MCF 10A (cell line): Measurements from ENCODE around the gene CDC42SE2. TPM values are rescaled to one million over a fixed set of nuclear protein-coding genes. Genes with fewer than 3 reads are reported as not detected.
"Not testable (repeated sequence)": the region's sequence is repeated elsewhere in the genome, so short reads cannot be mapped to it uniquely, and the experiment has no call there.

Experiments used
- BruUV-seq: library from RNA; stranded (reverse); fragments of 400-500 nt; replicated peaks from 2 replicates; lab custom pipeline; 2021; lab: Mats Ljungman, UMichigan
- CTCF ChIA-PET: fragments of 300-600 bp; sonication (Branson Sonifier 250); formaldehyde crosslinking; extraction: SDS; loops from one replicate; lab custom pipeline; 2021; ENCODE audit warnings: antibody characterized with exemption, inconsistent platforms; lab: Yijun Ruan, JAX
- POLR2A ChIA-PET: fragments of 300-600, 350-650 bp; sonication (Branson Sonifier 250); formaldehyde crosslinking; extraction: SDS; loops from one replicate; lab custom pipeline; 2020; ENCODE audit warnings: antibody characterized with exemption, inconsistent platforms; lab: Yijun Ruan, JAX
- DNase-seq: peaks from one replicate; pipeline ENCODE4 v3.0.0-alpha.2; 2018; ENCODE audit not compliant: unreplicated experiment
- H3K27ac Mint-ChIP-seq: one replicate; pipeline ENCODE4 v1.8.0; 2022; ENCODE audit warnings: mild to moderate bottlenecking, low read depth, mixed read lengths; ENCODE audit not compliant: unreplicated experiment
- H3K27me3 Mint-ChIP-seq: one replicate; pipeline ENCODE4 v1.8.0; 2022; ENCODE audit warnings: mixed read lengths; ENCODE audit not compliant: insufficient read depth, unreplicated experiment
- H3K36me3 Mint-ChIP-seq: one replicate; pipeline ENCODE4 v1.8.0; 2022; ENCODE audit warnings: mild to moderate bottlenecking, moderate library complexity, mixed read lengths; ENCODE audit not compliant: insufficient read depth, unreplicated experiment
- H3K4me1 Mint-ChIP-seq: one replicate; pipeline ENCODE4 v1.8.0; 2022; ENCODE audit warnings: mixed read lengths; ENCODE audit not compliant: insufficient read depth, unreplicated experiment
- H3K4me3 Mint-ChIP-seq: one replicate; pipeline ENCODE4 v1.8.0; 2022; ENCODE audit warnings: mild to moderate bottlenecking, moderate library complexity, mixed read lengths; ENCODE audit not compliant: unreplicated experiment
- H3K9me3 Mint-ChIP-seq: one replicate; pipeline ENCODE4 v1.8.0; 2022; ENCODE audit warnings: mixed read lengths; ENCODE audit not compliant: unreplicated experiment
- intact Hi-C: fragments of 100-400 bp; cut with micrococcal nuclease; formaldehyde crosslinking; loops from 2 replicates; pipeline ENCODE4 v1.14.1; 2022
- total RNA-seq: library from RNA; stranded (reverse); gene quantifications from 2 replicates; pipeline ENCODE4 v1.2.3, GENCODE V29; 2022
- TF ChIP-seq, protein P1 (sequence below): fragments of 200-600 bp; IDR thresholded peaks from one replicate; pipeline ENCODE4 v1.8.0; 2022; ENCODE audit warnings: antibody characterized with exemption, mild to moderate bottlenecking; ENCODE audit not compliant: unreplicated experiment

CDC42SE2 gene
- total RNA-seq, 1 experiment from 2014 or later: 71.0 TPM

DNA sequence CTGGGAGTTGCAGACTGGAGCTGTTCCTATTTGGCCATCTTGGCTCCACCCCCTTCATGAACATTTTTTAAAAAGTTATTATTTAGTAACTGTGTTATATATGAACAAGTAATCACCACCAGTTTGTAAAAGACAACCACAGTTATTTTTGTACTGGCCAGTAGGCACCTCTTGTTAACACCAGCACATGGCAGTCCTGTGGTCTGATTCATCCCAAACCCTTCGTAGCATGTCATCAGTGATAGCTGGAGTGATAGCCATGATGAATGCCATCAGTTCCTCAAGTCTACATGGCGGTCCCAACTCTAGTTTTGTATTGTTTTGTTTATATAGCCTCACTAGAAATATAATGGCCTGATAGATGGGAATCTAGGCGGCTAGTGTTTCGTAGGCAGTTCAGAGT lies 74.2 kb downstream of the CDC42SE2 start:
- no TSS peak for BruUV-seq
- intact Hi-C loops: no loop called here
- no peaks in the 10 kb centered on the region for H3K4me1 Mint-ChIP-seq
- H3K27ac Mint-ChIP-seq: no peak overlapping the region
- no peaks in the 10 kb centered on the region for H3K27me3 Mint-ChIP-seq
- CTCF ChIA-PET: no interaction called here
- POLR2A ChIA-PET: interaction anchor here (1.2 to 1.6 kb wide), 2 partner anchors 18 to 26 kb away, joined by 5 read pairs; no protein-coding TSS in a partner anchor
- TF ChIP-seq, protein P1, sequence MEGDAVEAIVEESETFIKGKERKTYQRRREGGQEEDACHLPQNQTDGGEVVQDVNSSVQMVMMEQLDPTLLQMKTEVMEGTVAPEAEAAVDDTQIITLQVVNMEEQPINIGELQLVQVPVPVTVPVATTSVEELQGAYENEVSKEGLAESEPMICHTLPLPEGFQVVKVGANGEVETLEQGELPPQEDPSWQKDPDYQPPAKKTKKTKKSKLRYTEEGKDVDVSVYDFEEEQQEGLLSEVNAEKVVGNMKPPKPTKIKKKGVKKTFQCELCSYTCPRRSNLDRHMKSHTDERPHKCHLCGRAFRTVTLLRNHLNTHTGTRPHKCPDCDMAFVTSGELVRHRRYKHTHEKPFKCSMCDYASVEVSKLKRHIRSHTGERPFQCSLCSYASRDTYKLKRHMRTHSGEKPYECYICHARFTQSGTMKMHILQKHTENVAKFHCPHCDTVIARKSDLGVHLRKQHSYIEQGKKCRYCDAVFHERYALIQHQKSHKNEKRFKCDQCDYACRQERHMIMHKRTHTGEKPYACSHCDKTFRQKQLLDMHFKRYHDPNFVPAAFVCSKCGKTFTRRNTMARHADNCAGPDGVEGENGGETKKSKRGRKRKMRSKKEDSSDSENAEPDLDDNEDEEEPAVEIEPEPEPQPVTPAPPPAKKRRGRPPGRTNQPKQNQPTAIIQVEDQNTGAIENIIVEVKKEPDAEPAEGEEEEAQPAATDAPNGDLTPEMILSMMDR: no peak
- no peak for DNase-seq
- no peak overlapping the region for H3K4me3 Mint-ChIP-seq
- peaks cover 52% of the 10 kb centered on the region for H3K36me3 Mint-ChIP-seq
- H3K9me3 Mint-ChIP-seq: peaks cover 11% of the 10 kb centered on the region

DNA sequence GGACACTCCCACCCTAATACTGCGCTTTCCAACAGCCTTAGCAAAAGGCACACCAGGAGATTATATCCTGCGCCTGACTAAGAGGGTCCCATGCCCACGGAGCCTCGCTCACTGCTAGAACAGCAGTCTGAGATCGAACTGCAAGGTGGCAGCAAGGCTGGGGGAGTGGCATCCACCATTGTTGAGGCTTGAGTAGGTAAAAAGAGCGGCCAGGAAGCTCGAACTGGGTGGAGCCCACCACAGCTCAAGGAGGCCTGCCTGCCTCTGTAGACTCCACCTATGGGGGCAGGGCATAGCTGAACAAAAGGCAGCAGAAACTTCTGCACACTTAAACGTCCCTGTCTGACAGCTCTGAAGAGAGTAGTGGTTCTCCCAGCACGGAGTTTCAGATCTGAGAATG lies 80.4 kb downstream of the CDC42SE2 start:
- H3K9me3 Mint-ChIP-seq: peaks cover 25% of the 10 kb centered on the region
- H3K4me1 Mint-ChIP-seq, intact Hi-C loops, H3K4me3 Mint-ChIP-seq, POLR2A ChIA-PET, CTCF ChIA-PET, DNase-seq, BruUV-seq, H3K27ac Mint-ChIP-seq, H3K27me3 Mint-ChIP-seq: not testable (repeated sequence)
- peaks cover 58% of the 10 kb centered on the region for H3K36me3 Mint-ChIP-seq

DNA sequence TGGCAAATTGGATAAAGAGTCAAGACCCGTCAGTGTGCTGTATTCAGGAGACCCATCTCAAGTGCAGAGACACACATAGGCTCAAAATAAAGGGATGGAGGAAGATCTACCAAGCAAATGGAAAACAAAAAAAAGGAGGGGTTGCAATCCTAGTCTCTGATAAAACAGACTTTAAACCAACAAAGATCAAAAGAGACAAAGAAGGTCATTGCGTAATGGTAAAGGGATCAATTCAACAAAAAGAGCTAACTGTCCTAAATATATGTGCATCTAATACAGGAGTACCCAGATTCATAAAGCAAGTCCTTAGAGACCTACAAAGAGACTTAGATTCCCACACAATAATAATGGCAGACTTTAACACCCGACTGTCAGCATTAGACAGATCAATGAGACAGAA lies 82.4 kb downstream of the CDC42SE2 start:
- intact Hi-C loops, H3K27me3 Mint-ChIP-seq, CTCF ChIA-PET, H3K4me3 Mint-ChIP-seq, POLR2A ChIA-PET, H3K27ac Mint-ChIP-seq, H3K4me1 Mint-ChIP-seq, DNase-seq, BruUV-seq: not testable (repeated sequence)
- Mint-ChIP-seq H3K36me3 (peaks cover 60% of the 10 kb centered on the region), H3K9me3 (peaks cover 25% of the 10 kb centered on the region)

DNA sequence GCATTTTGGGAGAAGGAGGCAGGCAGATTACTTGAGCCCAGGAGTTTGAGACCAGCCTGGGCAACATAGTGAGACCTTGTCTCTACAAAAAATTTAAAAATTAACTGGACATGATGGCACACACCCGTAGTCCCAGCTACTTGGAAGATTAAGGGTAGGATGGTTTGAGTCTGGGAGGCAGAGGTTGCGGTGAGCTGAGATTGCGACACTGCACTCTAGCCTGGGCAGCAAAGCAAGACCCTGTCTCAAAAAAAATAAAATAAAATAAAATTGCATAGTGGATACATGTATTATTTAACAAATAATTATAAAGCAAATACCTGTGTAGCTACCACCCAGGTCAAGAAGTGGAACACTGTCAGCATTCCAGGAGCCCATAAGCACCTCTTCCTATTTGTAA lies 90.1 kb downstream of the CDC42SE2 start:
- no peaks in the 10 kb centered on the region for H3K27me3 Mint-ChIP-seq
- BruUV-seq: no TSS peak
- peaks cover 33% of the 10 kb centered on the region for H3K4me1 Mint-ChIP-seq
- ChIA-PET POLR2A (interaction anchor here (0.6 kb wide), 1 partner anchor 190 kb away, joined by 3 read pairs; no protein-coding TSS in a partner anchor), CTCF (interaction anchor here (1.0 kb wide), 1 partner anchor 78 kb away, joined by 5 read pairs; no protein-coding TSS in a partner anchor)
- no peak for DNase-seq
- no peaks in the 10 kb centered on the region for H3K9me3 Mint-ChIP-seq
- TF ChIP-seq, protein P1: no peak
- no peak overlapping the region for H3K4me3 Mint-ChIP-seq
- no peak overlapping the region for H3K27ac Mint-ChIP-seq
- H3K36me3 Mint-ChIP-seq: peaks cover 20% of the 10 kb centered on the region
- intact Hi-C loops: no loop called here

DNA sequence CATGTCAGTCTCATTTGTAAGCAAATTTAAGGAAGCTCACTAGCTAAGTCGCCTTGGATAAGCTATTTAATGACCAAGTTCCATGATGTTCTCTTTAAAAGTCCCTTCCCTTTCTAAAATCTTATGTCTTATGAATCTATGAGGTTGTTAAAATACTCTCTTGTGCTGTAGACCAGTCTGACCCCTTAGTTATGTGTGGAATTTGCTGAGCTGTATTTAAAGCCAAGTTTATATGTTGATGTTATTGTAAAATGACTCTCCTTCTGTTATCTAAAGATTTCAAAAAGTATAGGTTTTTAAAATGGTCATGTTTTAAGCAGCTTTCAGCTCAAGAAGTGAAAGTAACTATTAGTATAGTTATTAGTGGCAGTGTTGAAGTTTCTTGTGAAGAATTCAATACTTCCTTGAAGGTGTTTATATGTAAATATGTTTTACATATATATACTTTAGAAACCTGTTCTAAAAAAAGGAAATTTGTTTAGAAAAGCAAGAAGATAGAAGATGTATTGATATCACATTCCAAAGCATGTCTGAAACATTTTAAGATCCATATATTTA lies 92.2 kb downstream of the CDC42SE2 start:
- BruUV-seq: no TSS peak
- POLR2A ChIA-PET: interaction anchor here (0.7 to 2.7 kb wide), 5 partner anchors 11 to 636 kb away, joined by 3 to 20 read pairs (median 4); partner anchors contain the start of gene CDC42SE2

More for the DNA sequence above, 92.2 kb downstream of the CDC42SE2 start:
- no peak for DNase-seq
- TF ChIP-seq, protein P1: no peak
- Mint-ChIP-seq H3K4me1 (peaks cover 28% of the 10 kb centered on the region), H3K27ac (peak overlapping the region; percentile 6), H3K9me3 (no peaks in the 10 kb centered on the region), H3K4me3 (no peak overlapping the region), H3K36me3 (peaks cover 33% of the 10 kb centered on the region), H3K27me3 (no peaks in the 10 kb centered on the region)
- intact Hi-C loops: no loop called here
- CTCF ChIA-PET: interaction anchor here (0.6 to 1.5 kb wide), 6 partner anchors 14 to 645 kb away, joined by 3 to 6 read pairs (median 4); partner anchors contain the start of gene CDC42SE2
